A204.1 (cell line): ENCODE data around the gene ARL5C.

ENCODE experiments used
- FAIRE-seq: peaks from 2 replicates; lab custom pipeline; 2012; peaks lifted over from hg19 to GRCh38; lab: Jason Lieb, UNC

ARL5C gene

GRCh38 chr17:39167476-39167875 is 1.5 kb upstream of the ARL5C start:
- no peak for FAIRE-seq

- no peak for FAIRE-seq
These were observed 725 bp upstream of the ARL5C start for GRCh38 chr17:39166437-39167335.

GRCh38 chr17:39165178-39165840 is 652 bp downstream of the ARL5C start:
- FAIRE-seq: no peak

- no peak for FAIRE-seq
These were observed 1.3 kb downstream of the ARL5C start for GRCh38 chr17:39164675-39165143.

- FAIRE-seq: no peak
These were observed 4.0 kb downstream of the ARL5C start for GRCh38 chr17:39161962-39162361.

GRCh38 chr17:39158623-39159022 is 7.3 kb downstream of the ARL5C start:
- FAIRE-seq: no peak

GRCh38 chr17:39156491-39156890 is 9.5 kb downstream of the ARL5C start:
- no peak for FAIRE-seq

GRCh38 chr17:39155654-39156053 is 10.3 kb downstream of the ARL5C start:
- no peak for FAIRE-seq

- no peak for FAIRE-seq
These were observed 12.3 kb downstream of the ARL5C start for GRCh38 chr17:39153599-39154051.

- FAIRE-seq: no peak
These were observed 13.8 kb downstream of the ARL5C start for GRCh38 chr17:39151943-39152818.

- FAIRE-seq: no peak
These were observed 14.6 kb downstream of the ARL5C start, which contains the start of gene PLXDC1 for GRCh38 chr17:39151150-39151942. TSS of gene PLXDC1 (minus strand) at chr17:39151637. CDS start at chr17:39151437, 200 bp downstream.

GRCh38 chr17:39150795-39151149 is 15.2 kb downstream of the ARL5C start:
- FAIRE-seq: no peak

- FAIRE-seq: no peak
These were observed 15.8 kb downstream of the ARL5C start for GRCh38 chr17:39150104-39150634.

GRCh38 chr17:39147221-39148185 is 18.5 kb downstream of the ARL5C start:
- no peak for FAIRE-seq

- FAIRE-seq: no peak
These were observed 19.7 kb downstream of the ARL5C start for GRCh38 chr17:39146273-39146672.

- no peak for FAIRE-seq
These were observed 20.8 kb downstream of the ARL5C start for GRCh38 chr17:39145143-39145542.

GRCh38 chr17:39144416-39144840 is 21.5 kb downstream of the ARL5C start:
- FAIRE-seq: no peak

GRCh38 chr17:39143552-39144093 is 22.3 kb downstream of the ARL5C start:
- FAIRE-seq: no peak

- no peak for FAIRE-seq
These were observed 23.9 kb downstream of the ARL5C start for GRCh38 chr17:39141915-39142664.
